ENCODE data around the gene DIPK1B.

Gene DIPK1B

DNA sequence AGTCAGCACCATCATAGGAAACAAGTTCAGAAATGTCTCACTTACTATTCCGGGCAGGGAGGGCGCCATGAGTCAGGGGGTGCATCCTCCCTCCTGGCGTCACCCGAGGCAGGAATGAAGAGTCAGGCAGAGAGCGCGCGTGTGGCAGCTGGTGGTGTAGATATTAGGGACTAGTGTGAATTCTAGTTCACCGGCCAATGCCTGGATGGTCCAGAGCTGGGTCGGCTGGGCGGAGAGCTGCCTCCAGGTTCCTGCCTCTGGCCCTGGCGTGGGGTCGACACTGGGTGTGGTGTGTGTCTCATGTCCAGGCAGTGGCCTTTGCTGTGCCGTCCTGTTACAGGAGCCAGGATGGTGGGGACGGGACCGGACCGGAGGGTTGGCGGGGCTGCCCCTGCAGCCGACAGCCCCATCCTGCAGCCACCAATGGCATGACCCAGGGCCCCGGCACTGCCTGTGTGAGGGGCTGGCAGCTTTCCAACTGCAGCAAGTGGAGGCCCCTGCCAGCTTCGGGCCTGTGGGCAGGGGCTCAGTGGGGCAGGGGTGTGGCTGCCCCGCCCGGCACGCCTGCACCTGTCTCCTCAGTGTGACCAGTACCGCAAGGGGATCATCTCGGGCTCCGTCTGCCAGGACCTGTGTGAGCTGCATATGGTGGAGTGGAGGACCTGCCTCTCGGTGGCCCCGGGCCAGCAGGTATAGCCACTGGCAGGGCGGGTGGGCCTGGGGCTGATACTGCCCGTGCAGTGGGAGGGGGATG lies 9.1 kb downstream of the DIPK1B start:
- no peak for DNase-seq

DNA sequence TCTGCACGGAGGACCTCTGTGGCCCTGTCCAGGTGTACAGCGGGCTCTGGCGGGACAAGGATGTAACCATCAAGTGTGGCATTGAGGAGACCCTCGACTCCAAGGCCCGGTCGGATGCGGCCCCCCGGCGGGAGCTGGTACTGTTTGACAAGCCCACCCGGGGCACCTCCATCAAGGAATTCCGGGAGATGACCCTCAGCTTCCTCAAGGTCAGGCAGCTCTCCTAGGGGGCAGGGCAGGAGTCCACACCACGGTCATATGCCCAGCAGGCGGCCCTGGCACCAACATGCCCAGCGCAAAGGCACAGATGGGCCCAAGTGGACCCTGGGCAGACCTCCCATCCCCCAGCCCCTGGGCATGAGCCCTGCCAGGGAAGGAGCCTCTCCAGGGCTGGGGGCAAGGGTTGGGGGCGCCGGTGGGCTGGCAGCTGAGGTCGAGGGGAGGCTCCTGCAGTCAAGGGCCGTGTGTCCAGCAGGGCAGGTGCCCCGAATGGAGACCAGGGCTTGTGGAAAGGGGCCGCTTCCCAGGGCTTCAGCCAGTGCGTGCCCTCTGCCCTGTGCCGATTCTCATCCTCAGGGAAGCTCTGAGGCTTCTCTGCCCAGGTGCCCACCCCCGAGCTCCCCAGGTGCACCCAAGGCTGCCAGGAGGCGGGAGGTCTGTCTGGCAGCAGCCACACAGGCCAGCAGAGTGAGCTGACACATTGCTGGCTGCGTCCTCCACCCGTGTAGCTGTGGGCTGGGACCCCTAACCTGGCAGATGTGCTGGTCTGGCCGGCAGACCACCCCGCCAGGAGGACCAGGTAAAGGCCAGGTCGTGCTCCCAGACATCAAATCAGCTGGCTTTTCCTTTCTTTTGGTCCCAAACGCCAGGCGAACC lies 10.0 kb downstream of the DIPK1B start:
- DNase-seq = no peak

DNA sequence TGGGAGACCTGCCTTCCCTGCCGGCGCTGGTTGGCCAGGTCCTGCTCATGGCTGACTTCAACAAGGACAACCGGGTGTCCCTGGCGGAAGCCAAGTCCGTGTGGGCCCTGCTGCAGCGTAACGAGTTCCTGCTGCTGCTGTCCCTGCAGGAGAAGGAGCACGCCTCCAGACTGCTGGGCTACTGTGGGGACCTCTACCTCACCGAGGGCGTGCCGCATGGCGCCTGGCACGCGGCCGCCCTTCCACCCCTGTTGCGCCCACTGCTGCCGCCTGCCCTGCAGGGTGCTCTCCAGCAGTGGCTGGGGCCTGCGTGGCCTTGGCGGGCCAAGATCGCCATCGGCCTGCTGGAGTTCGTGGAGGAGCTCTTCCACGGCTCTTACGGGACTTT lies 10.6 kb downstream of the DIPK1B start:
- DNase-seq = peak; percentile 74

DNA sequence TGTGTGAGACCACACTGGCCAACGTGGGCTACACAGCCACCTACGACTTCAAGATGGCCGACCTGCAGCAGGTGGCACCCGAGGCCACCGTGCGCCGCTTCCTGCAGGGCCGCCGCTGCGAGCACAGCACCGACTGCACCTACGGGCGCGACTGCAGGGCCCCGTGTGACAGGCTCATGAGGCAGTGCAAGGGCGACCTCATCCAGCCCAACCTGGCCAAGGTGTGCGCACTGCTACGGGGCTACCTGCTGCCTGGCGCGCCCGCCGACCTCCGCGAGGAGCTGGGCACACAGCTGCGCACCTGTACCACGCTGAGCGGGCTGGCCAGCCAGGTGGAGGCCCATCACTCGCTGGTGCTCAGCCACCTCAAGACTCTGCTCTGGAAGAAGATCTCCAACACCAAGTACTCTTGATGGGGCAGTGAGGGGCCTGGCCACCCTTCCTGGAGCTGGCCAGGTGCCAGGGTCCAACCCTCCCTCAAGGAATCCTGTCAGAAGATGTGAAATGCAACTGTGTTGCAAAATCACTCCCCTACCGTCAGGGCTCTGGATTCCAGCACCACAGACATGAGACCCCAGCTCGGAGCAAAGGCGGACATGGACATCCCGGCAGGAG lies 11.1 kb downstream of the DIPK1B start:
- peak; percentile 70 for DNase-seq

DNA sequence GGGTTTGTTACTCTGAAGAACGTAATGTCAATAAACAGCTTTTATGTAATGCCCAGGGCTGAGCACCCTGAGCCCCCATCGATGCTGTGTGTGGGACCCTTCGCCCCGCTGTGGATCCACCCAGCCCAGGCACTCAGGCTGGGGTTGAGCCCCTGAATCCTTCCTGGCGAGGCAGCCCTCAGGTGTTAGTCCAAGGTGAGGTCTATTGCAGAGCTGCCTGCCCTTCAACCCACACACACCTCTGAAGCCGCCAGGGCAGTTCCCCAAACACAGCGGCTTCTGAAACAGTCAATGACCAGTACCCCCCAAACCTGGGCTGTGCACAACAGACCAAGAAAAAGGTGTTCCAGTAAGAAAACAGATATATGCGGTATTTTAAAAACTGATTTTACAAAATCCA lies 11.6 kb downstream of the DIPK1B start:
- DNase-seq = no peak

DNA sequence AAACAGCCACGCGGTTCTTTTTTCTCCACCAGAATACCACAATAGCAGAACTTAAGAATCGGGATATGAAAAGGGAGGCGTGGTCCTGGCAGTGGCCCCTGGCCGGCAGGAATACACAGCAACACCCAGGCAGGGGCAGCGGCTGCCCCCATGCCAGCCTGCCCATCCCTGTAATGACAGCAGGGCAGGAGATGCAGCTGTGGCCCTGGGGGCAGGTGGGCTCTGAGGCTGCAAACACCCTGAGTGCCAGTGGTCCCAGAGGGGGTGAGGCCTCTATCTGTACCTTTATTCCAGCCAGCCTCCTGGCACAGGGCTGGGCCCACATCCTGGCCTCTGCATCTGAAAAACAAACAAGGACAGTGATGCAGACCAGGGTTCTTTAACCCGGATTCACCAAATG lies 12.4 kb downstream of the DIPK1B start:
- no peak for DNase-seq

DNA sequence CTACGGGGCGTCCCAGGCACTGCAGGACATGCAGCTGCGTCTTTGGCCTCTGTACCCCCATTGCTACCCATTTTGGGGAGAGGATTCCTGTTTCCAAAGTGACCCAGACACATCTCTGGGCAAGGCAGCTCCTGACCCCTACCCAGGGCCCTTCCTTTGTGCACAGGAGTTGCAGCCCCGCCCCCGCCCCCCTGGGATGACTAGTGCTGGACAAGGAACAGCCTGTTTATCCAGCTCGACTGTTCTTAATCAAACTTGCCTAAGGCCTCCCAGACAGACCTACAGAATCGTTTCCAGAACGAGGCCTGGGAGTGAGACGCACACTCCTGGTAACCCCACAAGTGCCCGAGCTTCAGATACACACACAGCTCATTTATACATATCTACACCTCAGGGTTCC lies 13.2 kb downstream of the DIPK1B start:
- no peak for DNase-seq

DNA sequence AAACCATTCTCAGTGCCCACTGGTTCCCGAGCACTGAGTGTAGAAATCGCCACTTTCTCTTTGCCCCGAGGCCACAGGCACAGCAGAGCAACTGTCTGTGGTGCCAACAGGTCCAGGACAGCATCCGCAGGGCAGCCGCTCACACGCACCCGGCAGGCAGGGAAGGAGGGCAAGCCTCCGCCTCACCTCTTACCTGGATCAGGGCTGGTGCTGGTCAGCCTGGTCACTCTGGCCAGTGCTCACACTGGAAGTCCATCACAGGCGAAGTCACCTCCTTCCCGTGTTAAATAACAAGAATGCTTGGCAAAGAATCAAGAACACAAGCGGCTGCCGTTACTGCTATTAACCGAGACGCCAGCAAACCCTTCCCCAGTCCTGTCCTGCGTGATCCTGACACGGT lies 13.7 kb downstream of the DIPK1B start:
- DNase-seq = no peak

DNA sequence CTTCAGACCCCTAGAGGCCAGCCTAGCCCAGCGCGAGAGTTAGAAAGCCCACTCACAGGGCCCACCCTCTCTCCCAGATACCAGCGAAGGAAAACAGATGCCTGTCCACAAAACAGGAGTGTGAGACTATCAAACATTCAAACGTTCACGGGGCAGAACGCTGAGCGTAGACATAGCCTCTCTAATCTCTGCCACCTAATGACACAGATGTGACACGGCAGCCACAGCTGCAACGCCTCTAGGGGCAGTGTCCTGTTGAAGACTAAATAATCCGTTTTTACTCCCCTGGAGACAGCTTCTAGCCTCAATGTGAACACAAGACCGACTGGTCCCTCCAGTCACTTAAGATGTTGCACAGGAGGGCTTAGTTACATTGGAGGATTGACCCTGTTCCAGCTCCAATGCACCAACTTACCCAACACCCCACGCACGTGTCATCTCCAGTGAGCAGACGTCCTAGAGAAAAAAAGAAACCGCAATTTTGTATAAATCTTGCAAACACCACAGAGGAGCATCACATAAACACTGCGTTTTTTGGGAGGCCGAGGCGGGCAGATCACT lies 14.3 kb downstream of the DIPK1B start:
- no peak for DNase-seq

DNA sequence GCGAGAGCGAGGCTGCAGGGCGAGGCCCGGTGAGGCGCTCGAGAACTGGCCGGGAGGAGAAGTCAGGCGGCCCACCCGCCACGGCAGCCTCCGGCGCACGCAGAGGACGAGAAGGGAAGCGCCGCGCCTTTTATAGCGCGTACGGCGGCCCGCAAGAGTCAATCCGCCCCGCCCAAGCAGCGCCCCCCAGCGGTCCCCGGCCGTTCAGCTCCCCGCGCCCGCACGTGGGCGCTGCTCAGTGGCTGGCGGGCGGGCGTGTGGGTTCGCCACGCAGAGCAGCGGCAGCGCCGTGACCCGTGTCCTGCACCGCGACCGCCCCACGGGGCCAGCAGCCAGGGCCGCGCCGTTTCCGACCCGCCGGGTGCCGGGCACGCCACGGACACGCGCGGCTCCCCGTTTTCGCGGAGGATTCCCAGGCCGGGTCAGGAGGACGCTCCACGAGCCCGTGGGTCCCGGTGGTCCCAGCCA lies 15.7 kb downstream of the DIPK1B start:
- DNase-seq = peak; percentile 99

DNA sequence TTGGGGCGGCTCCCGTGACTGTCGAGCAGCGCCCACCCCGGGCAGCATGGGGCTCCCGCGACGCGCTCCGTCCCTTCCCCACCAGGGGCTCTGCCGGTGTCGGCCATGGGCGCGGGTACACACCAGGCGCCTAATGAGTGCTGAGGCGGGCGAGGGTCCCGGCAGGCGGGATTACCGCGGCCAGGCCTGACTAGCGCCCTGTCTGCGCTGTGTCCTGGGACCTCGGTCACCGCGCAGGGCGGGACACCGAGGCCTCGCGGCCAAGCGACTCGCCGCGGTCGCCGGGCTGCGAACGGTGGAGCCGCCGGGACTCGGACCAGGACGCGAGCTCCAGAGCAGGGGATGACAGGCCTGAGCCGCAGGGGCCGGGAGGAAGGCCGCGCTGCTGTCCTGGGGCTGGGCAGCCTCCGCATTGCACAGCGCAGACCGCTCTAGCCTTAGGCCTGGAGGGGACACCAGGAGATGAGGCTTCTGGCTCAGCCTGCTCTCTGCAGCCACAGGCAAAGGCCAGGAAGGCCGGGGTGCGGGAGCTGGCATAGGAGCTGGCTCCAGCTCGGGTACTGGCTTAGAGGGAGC lies 16.3 kb downstream of the DIPK1B start:
- no peak for DNase-seq

DNA sequence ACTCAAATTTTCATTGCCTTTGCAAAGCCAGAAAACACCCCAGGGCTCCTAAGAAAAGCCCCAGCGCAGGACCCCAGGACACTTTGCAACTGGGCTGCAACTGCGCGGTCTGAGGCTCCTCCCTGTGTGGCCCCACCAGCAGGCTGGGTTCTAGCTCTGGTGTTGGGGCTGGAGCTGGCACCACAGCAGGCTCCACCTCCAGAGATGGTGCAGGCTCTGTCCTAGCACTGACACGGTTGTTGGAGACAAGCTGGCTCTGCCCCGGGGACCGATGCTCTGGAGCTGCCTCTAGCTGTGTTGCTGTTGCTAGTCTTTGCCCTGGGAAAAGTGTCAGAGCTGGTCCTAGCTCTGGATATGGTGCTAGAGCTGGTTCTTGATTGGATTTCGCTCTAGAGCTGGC lies 16.8 kb downstream of the DIPK1B start:
- DNase-seq = no peak

DNA sequence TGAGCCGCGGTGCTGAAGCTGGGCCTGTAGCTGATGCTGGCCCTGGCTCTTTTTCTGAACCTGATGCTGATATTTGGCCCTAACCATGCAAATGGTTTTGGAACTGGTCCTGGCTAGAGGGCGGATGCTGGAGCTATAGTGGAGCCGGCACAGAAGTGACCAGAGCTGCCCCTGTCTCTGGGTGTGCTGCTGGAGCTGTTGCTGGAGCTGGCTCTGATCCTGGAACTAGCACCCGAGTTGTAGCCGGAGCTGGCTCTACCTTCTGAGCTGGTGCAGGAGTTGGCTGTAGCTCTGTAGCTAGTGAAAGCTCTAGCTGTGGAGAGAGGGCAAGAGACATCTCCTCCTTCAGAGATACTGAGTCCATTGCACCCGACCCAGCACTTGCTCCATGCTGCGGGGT lies 17.6 kb downstream of the DIPK1B start:
- no peak for DNase-seq

DNA sequence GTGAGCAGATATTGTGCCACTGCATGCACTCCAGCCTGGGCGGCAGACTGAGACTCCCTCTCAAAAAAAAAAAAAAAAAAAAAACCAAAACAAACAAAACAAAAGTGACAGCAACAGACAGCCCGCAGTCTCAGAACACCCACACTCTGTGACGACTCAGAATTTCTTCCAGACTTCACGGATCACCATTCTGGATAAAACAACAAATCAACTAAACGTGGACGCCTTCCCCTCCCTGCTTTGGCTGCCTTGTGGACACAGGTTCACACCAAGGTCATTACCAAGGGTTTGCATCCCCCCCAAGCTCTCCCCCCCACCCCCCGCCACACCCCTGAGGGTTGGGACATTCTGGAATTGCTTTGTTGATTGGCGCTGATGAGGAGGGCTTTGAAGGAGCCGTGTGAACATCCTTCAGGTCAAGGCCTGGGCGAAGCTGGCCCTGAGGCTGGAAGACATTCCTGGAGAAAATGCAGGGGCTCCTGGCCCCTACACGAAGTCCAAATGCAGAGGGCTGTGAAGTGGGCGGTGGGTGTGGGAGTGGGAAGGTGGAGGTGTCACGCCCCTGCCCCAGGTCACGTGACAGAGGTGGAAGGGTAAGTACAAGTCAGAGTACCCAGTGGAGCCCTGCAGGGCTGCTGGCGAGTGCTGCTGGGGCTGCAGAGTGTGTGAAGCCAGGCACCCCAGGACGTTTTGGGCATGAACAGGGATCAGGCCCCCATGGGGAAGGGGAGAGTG lies 20.2 kb downstream of the DIPK1B start:
- no peak for DNase-seq

DNA sequence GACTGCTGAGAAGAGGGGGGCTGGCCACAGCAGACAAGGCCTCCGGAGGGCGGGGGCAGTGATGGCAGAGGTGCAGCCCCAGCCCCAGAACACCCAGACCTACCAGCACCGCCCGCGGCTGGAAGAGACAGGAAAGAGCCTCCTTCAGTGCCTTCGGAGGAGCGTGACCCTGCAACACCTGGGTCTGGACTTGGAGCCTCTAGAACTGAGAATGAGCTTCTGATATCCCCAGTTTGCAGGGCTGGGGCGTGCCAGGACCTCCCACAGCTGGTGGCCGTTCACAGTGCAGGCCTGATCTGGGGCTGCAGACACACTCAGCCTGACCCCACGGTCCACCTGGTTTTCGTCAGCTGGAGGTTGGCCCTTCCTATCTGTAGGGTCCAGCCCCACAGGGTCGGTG lies 21.2 kb downstream of the DIPK1B start:
- no peak for DNase-seq

DNA sequence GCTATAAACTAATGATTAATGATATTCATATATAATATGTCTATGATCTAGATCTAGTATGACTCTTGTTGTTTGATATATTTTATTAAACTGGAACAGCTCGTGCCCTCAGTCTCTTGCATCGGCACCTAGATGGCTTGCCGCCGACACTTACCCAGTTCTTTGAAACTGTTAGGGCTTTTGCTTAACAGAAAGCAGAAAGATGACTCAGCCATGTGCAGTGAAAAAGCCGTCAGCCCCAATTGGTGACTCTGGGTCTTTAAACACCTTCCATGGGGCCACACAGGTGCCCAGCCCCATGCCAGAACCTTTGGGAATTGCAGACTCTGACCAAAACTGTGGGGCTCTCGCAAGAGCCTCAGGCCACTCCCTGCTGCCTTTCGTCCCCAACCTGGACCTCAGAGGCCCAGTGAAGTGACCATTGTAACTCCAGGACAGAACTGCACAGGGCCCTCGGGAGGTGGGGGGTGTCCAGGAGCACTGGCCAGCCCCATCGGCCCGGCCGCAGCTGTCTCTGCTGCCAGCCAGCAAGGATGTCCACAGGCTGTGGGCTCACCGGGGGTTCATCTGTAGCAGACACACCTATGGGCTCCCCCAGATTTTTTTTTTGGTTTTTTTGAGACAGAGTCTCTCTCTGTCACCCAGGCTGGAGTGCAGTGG lies 22.6 kb downstream of the DIPK1B start:
- DNase-seq = no peak

DNA sequence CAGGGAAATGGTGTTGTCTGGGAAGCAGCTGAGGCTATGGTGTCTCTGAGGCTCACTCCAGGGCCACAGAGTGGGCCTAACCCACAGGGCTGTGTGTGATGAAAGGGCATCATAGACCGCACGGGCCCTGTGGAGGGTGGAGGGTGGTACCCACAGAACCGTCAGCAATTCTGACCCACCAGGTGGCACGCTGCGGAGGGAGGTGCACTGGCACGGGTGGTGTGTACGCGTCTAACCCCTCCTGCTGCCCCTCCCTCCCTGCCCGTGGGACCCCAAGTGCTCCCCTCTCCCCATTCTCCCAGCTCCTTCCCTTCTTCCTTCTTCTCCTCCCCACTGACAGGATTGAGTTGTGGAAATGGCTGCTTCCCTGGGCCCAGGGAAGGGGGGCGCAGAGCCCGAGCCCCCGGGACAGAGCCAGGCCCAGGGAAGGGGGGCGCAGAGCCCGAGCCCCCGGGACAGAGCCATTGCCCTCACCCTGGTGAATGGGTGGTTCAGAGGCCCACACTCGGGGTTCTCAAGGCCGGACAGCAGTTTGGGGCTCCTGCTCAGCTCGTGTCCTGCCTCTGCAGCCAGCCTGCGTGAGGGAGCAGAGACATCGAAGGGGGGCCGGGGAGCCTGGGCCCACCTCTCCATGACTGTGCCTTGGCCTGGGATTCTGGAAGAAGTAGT lies 23.6 kb downstream of the DIPK1B start:
- DNase-seq = no peak

DNA sequence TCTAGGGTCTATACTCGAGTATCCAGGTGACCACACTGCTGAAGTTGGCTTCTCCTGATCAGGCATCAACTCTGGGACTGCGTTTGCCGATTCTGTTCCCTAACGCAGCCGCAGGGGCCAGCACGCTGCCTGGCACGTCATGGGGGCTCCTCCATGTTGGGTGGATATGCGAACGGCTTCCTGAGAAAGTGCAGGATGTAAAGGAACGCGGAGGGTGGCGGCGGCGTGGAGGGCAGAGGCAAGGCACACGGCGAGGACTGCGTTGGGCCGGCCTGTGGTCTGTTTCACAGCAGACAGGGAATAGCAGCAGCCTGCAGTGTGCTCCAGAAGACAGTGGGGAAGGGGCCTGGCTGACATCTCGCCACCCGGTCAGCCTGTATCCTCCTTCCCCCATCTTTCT lies 26.6 kb downstream of the DIPK1B start:
- DNase-seq = no peak

DNA sequence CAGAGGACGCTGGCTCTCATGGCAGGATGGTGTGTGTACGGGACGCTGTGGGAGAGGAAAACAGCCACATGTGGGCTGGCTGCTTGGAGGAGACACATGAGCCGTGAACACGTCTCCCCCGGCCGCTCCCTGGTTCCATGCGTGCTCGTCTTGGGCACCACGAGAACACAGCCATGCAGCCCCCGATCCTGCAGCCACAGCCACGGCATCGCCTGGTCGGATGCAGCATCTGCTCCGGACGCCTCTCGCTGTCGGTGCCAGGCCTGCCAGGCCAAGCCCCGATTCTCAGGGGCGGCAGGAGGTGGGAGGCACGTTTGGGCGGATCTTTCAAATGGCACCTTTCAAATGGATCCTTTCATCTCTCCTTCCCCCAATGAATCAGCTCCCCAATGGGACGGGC lies 27.1 kb downstream of the DIPK1B start:
- no peak for DNase-seq

DNA sequence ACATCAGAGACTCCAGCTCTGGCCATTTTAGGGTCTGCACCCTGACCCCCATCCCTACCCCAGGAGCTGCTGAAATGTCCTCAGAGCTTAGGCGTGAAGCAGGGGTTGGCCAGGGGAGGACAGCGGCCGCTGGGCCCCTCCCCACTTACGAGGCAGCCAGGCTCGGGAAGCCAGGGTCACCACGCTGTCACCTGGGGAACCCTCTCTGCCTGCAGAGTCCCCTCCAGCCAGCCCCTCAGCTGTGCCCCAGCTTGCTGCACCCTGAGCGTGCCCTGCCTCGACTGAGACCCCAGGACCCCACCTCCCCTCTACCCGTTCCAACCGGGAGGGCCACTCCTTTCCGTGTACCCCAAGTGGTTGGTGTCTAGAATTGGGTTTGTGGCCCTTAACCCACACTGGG lies 27.7 kb downstream of the DIPK1B start:
- DNase-seq = no peak

DNA sequence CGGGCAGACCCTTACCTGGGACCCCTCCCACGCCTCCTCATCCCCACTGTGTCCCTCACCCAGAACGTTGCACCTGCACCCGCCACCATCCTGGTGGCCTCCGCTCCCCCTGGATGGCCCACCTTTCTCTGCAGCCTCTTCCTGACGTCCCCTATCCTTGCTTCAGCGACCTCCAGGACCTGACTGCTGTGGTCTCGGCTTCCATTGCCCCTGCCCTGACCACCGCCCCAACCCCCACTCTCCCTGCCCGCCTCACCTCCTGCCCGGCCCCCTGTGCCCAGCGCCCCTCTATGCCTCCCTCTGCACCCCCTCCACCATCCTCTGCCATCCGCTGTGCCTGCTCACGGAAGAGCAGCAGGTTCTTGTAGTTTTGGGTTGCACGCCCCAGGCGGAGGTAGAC lies 28.1 kb downstream of the DIPK1B start:
- no peak for DNase-seq

Measured in activated CD8-positive, alpha-beta memory T cell treated with anti-CD3 and anti-CD28 coated beads, Interleukin-2, amount 50 U/mL, for 48 hours (primary cell).